Measurements from ENCODE around the gene TLN1.

TLN1 gene

DNA sequence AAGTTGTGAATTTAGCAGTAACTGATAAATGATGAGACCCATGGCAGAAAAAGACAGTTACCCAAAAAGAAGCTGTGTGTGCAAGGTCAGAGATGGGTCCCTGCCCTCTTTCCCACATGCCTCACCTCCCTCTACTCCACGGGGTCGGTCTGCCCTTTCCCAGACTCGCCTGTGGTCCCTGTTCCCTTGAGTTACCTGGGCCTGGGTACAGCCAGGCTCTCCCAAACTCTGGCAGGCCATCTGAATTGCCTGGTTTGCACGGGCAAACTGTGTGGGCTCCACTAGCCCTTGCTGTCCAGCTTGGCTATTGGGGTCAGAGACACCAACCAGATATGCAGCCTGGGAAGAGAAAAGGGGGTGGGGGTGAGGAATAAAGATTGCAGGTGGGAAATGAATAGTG lies 23.8 kb downstream of the TLN1 start:
- no peak for TF ChIP-seq EZH2phosphoT487 (IDR thresholded peaks at IDR 0.05; ENCODE audit: borderline replicate concordance, low read length)
- TF ChIP-seq, protein P1, sequence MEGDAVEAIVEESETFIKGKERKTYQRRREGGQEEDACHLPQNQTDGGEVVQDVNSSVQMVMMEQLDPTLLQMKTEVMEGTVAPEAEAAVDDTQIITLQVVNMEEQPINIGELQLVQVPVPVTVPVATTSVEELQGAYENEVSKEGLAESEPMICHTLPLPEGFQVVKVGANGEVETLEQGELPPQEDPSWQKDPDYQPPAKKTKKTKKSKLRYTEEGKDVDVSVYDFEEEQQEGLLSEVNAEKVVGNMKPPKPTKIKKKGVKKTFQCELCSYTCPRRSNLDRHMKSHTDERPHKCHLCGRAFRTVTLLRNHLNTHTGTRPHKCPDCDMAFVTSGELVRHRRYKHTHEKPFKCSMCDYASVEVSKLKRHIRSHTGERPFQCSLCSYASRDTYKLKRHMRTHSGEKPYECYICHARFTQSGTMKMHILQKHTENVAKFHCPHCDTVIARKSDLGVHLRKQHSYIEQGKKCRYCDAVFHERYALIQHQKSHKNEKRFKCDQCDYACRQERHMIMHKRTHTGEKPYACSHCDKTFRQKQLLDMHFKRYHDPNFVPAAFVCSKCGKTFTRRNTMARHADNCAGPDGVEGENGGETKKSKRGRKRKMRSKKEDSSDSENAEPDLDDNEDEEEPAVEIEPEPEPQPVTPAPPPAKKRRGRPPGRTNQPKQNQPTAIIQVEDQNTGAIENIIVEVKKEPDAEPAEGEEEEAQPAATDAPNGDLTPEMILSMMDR (IDR thresholded peaks at IDR 0.05; ENCODE audit: low read depth, low read length, poor library complexity, severe bottlenecking) = no peak
- no peaks in the 10 kb centered on the region for H3K27me3 ChIP-seq (ENCODE audit: control insufficient read depth, low read length)
- no peaks in the 10 kb centered on the region for H3K79me2 ChIP-seq (ENCODE audit: control insufficient read depth, low read length)
- H3F3A ChIP-seq (ENCODE audit: control insufficient read depth, insufficient read depth) = no peaks in the 10 kb centered on the region
- no peak overlapping the region for H3K4me2 ChIP-seq (ENCODE audit: low read length)
- H3K9me3 ChIP-seq (ENCODE audit: control insufficient read depth, insufficient read depth, low read length) = no peaks in the 10 kb centered on the region
- H3K9me2 ChIP-seq (replicated peaks; ENCODE audit: control insufficient read depth, low read length) = no peaks in the 10 kb centered on the region
- H4K20me1 ChIP-seq (ENCODE audit: control insufficient read depth, insufficient read depth, low read depth, low read length) = no peaks in the 10 kb centered on the region
- H3K36me3 ChIP-seq (ENCODE audit: control insufficient read depth, low read length) = peaks cover 91% of the 10 kb centered on the region
- no peaks in the 10 kb centered on the region for H3K4me1 ChIP-seq (ENCODE audit: control insufficient read depth, low read length)
- H3K4me3 ChIP-seq (ENCODE audit: low read length) = no peak overlapping the region
- H3K27ac ChIP-seq (ENCODE audit: low read depth, low read length) = no peak overlapping the region

GRCh38 chr9:35706951-35707350 lies 25.0 kb downstream of the TLN1 start:
- H3K4me3 ChIP-seq (ENCODE audit: low read length) = no peak overlapping the region
- H3K4me1 ChIP-seq (ENCODE audit: control insufficient read depth, low read length) = no peaks in the 10 kb centered on the region
- no peaks in the 10 kb centered on the region for H3F3A ChIP-seq (ENCODE audit: control insufficient read depth, insufficient read depth)
- peaks cover 92% of the 10 kb centered on the region for H3K36me3 ChIP-seq (ENCODE audit: control insufficient read depth, low read length)
- H3K79me2 ChIP-seq (ENCODE audit: control insufficient read depth, low read length) = no peaks in the 10 kb centered on the region
- no peak overlapping the region for H3K4me2 ChIP-seq (ENCODE audit: low read length)
- no peaks in the 10 kb centered on the region for H4K20me1 ChIP-seq (ENCODE audit: control insufficient read depth, insufficient read depth, low read depth, low read length)
- H3K27ac ChIP-seq (ENCODE audit: low read depth, low read length) = no peak overlapping the region
- H3K9me3 ChIP-seq (ENCODE audit: control insufficient read depth, insufficient read depth, low read length) = no peaks in the 10 kb centered on the region
- no peaks in the 10 kb centered on the region for H3K27me3 ChIP-seq (ENCODE audit: control insufficient read depth, low read length)
- TF ChIP-seq, protein P1 (IDR thresholded peaks at IDR 0.05; ENCODE audit: low read depth, low read length, poor library complexity, severe bottlenecking) = no peak
- TF ChIP-seq EZH2phosphoT487 (IDR thresholded peaks at IDR 0.05; ENCODE audit: borderline replicate concordance, low read length) = no peak
- H3K9me2 ChIP-seq (replicated peaks; ENCODE audit: control insufficient read depth, low read length) = no peaks in the 10 kb centered on the region

DNA sequence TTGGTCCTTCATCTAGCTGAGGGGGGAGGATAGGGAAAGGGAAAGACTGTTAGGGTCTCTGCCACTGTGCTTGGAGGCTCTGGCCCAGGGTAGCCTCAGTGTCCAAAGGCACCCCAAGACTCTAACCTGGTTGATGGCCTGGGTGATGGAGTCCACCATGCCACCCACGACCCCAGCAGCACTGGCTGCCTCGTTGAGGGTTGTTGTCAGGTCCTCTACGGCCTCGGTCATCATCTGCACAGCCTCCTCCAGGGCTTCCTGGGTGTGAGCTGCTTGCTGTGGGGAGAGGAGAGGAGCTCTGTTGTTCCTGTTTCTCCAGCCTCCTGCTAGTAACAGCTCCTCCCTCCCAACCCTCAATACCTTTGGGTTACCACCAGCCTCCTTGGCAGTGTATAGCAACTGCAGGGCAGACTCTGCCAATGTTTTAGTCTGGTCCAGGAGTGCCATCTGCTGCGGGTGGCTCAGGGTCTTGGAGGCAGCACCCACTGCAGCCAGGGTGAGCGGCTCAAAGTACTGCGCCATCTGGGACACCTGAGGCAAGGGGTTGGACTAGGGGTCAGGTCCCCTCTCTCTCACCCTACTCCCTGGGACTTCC lies 26.1 kb downstream of the TLN1 start:
- Histone ChIP-seq H3K4me3 (ENCODE audit: low read length) (no peak overlapping the region), H3K9me2 (replicated peaks; ENCODE audit: control insufficient read depth, low read length) (no peaks in the 10 kb centered on the region), H3K27me3 (ENCODE audit: control insufficient read depth, low read length) (no peaks in the 10 kb centered on the region), H3K4me2 (ENCODE audit: low read length) (no peak overlapping the region), H4K20me1 (ENCODE audit: control insufficient read depth, insufficient read depth, low read depth, low read length) (no peaks in the 10 kb centered on the region), H3F3A (ENCODE audit: control insufficient read depth, insufficient read depth) (no peaks in the 10 kb centered on the region), H3K9me3 (ENCODE audit: control insufficient read depth, insufficient read depth, low read length) (no peaks in the 10 kb centered on the region), H3K27ac (ENCODE audit: low read depth, low read length) (no peak overlapping the region), H3K4me1 (ENCODE audit: control insufficient read depth, low read length) (no peaks in the 10 kb centered on the region), H3K36me3 (ENCODE audit: control insufficient read depth, low read length) (peaks cover 89% of the 10 kb centered on the region), H3K79me2 (ENCODE audit: control insufficient read depth, low read length) (no peaks in the 10 kb centered on the region)
- TF ChIP-seq, protein P1 (IDR thresholded peaks at IDR 0.05; ENCODE audit: low read depth, low read length, poor library complexity, severe bottlenecking) = no peak
- TF ChIP-seq EZH2phosphoT487 (IDR thresholded peaks at IDR 0.05; ENCODE audit: borderline replicate concordance, low read length) = no peak

Measured in DOHH2 (cell line).